Duodenal mucosa (tissue), 2 donors: ENCODE measurements around the gene PREP.

Source experiments
- H3K27ac ChIP-seq: one replicate; pipeline ENCODE4 v1.7.0; 2013; ENCODE audit warnings: low read depth, low read length
- H3K27me3 ChIP-seq, 2 donors: one replicate each; pipeline ENCODE4 v1.7.0; 2013; ENCODE audit warnings: low read length in 2 of 2, control low read depth in 1 of 2; ENCODE audit not compliant: insufficient read depth in 2 of 2, control insufficient read depth in 1 of 2
- H3K36me3 ChIP-seq, 2 donors: one replicate each; pipeline ENCODE4 v1.7.0; 2013; ENCODE audit warnings: low read length in 2 of 2, control low read depth in 1 of 2; ENCODE audit not compliant: insufficient read depth in 2 of 2, control insufficient read depth in 1 of 2
- H3K4me1 ChIP-seq, 2 donors: one replicate each; pipeline ENCODE4 v1.7.0; 2013; ENCODE audit warnings: low read length in 2 of 2, control low read depth in 1 of 2; ENCODE audit not compliant: insufficient read depth in 2 of 2, control insufficient read depth in 1 of 2
- H3K4me3 ChIP-seq, 2 donors: one replicate each; pipeline ENCODE4 v1.7.0; 2013; ENCODE audit warnings: low read length in 2 of 2, low read depth in 1 of 2
- H3K9ac ChIP-seq, 2 donors: one replicate each; pipeline ENCODE4 v1.7.0; 2013; ENCODE audit warnings: low read length in 2 of 2, low read depth in 1 of 2
- H3K9me3 ChIP-seq, 2 donors: one replicate each; pipeline ENCODE4 v1.7.0; 2013; ENCODE audit warnings: low read length in 2 of 2, control low read depth in 1 of 2; ENCODE audit not compliant: control insufficient read depth in 1 of 2

The PREP gene

GRCh38 chr6:105318660-105319059, 84.2 kb downstream of the PREP start:
- Histone ChIP-seq H3K36me3 (peaks cover 17 to 65% of the 10 kb centered on the region in 2 donors), H3K27me3 (no peaks in the 10 kb centered on the region), H3K9me3 (no peaks in the 10 kb centered on the region), H3K9ac (no peak overlapping the region), H3K4me3 (no peak overlapping the region), H3K27ac (no peak overlapping the region), H3K4me1 (no peaks in the 10 kb centered on the region)

GRCh38 chr6:105317607-105318533, 85.0 kb downstream of the PREP start:
- Histone ChIP-seq H3K4me3 (no peak overlapping the region), H3K9me3 (no peaks in the 10 kb centered on the region), H3K36me3 (peaks cover 16 to 65% of the 10 kb centered on the region in 2 donors), H3K27ac (no peak overlapping the region), H3K27me3 (no peaks in the 10 kb centered on the region), H3K4me1 (no peaks in the 10 kb centered on the region), H3K9ac (no peak overlapping the region)

GRCh38 chr6:105313211-105313610, 89.7 kb downstream of the PREP start:
- Histone ChIP-seq H3K27me3 (no peaks in the 10 kb centered on the region), H3K9me3 (no peaks in the 10 kb centered on the region), H3K27ac (no peak overlapping the region)

GRCh38 chr6:105310947-105311346, 91.9 kb downstream of the PREP start:
- no peak overlapping the region for H3K27ac ChIP-seq
- H3K27me3 ChIP-seq = no peaks in the 10 kb centered on the region
- H3K4me3 ChIP-seq = no peak overlapping the region
- H3K36me3 ChIP-seq = peaks cover 5 to 46% of the 10 kb centered on the region in 2 donors
- H3K4me1 ChIP-seq = peaks cover 0 to 6% of the 10 kb centered on the region in 2 donors
- no peaks in the 10 kb centered on the region for H3K9me3 ChIP-seq
- no peak overlapping the region for H3K9ac ChIP-seq

More at GRCh38 chr6:105313211-105313610, 89.7 kb downstream of the PREP start:
- peaks cover 0 to 6% of the 10 kb centered on the region in 2 donors for H3K4me1 ChIP-seq
- no peak overlapping the region for H3K4me3 ChIP-seq
- H3K9ac ChIP-seq = no peak overlapping the region
- H3K36me3 ChIP-seq = peaks cover 9 to 41% of the 10 kb centered on the region in 2 donors

GRCh38 chr6:105310371-105310770, 92.5 kb downstream of the PREP start:
- no peak overlapping the region for H3K4me3 ChIP-seq
- H3K4me1 ChIP-seq = peaks cover 0 to 6% of the 10 kb centered on the region in 2 donors
- H3K36me3 ChIP-seq = peaks cover 5 to 41% of the 10 kb centered on the region in 2 donors
- no peak overlapping the region for H3K9ac ChIP-seq
- no peaks in the 10 kb centered on the region for H3K27me3 ChIP-seq
- H3K9me3 ChIP-seq = no peaks in the 10 kb centered on the region
- H3K27ac ChIP-seq = no peak overlapping the region

GRCh38 chr6:105308840-105309239, 94.0 kb downstream of the PREP start:
- no peak overlapping the region for H3K27ac ChIP-seq

GRCh38 chr6:105305521-105305920, 97.4 kb downstream of the PREP start:
- no peak overlapping the region for H3K27ac ChIP-seq
- no peaks in the 10 kb centered on the region for H3K27me3 ChIP-seq
- no peaks in the 10 kb centered on the region for H3K9me3 ChIP-seq
- no peak overlapping the region for H3K4me3 ChIP-seq
- peaks cover 10 to 44% of the 10 kb centered on the region in 2 donors for H3K36me3 ChIP-seq
- peaks cover 0 to under 1% of the 10 kb centered on the region in 2 donors for H3K4me1 ChIP-seq
- no peak overlapping the region for H3K9ac ChIP-seq

More at GRCh38 chr6:105308840-105309239, 94.0 kb downstream of the PREP start:
- Histone ChIP-seq H3K9me3 (no peaks in the 10 kb centered on the region), H3K4me1 (peaks cover 0 to 6% of the 10 kb centered on the region in 2 donors), H3K27me3 (no peaks in the 10 kb centered on the region), H3K4me3 (no peak overlapping the region), H3K36me3 (peaks cover 5 to 40% of the 10 kb centered on the region in 2 donors), H3K9ac (no peak overlapping the region)

- Histone ChIP-seq H3K36me3 (peaks cover 10 to 44% of the 10 kb centered on the region in 2 donors), H3K4me1 (no peaks in the 10 kb centered on the region), H3K27me3 (no peaks in the 10 kb centered on the region), H3K9me3 (no peaks in the 10 kb centered on the region), H3K9ac (no peak overlapping the region), H3K4me3 (no peak overlapping the region), H3K27ac (no peak overlapping the region)
Observed at GRCh38 chr6:105304825-105305224, 98.1 kb downstream of the PREP start.

GRCh38 chr6:105304366-105304765, 98.5 kb downstream of the PREP start:
- Histone ChIP-seq H3K27me3 (no peaks in the 10 kb centered on the region), H3K36me3 (peaks cover 10 to 44% of the 10 kb centered on the region in 2 donors), H3K27ac (no peak overlapping the region), H3K9me3 (no peaks in the 10 kb centered on the region), H3K4me3 (no peak overlapping the region), H3K9ac (no peak overlapping the region), H3K4me1 (no peaks in the 10 kb centered on the region)

- no peaks in the 10 kb centered on the region for H3K27me3 ChIP-seq
- H3K27ac ChIP-seq = no peak overlapping the region
- H3K4me3 ChIP-seq = no peak overlapping the region
- peaks cover 10 to 50% of the 10 kb centered on the region in 2 donors for H3K36me3 ChIP-seq
- no peaks in the 10 kb centered on the region for H3K9me3 ChIP-seq
- H3K4me1 ChIP-seq = no peaks in the 10 kb centered on the region
- H3K9ac ChIP-seq = no peak overlapping the region
Observed at GRCh38 chr6:105302617-105303128, 100.2 kb downstream of the PREP start.
